NCI-H1048 (cell line): ENCODE data around the gene ANKRD53.
"Not testable (repeated sequence)": the region's sequence is repeated elsewhere in the genome, so short reads cannot be mapped to it uniquely, and the experiment has no call there.

ENCODE experiments used
- DNase-seq: peaks from one replicate; lab custom pipeline; 2025; lab: John Stamatoyannopoulos, UW

The ANKRD53 gene

GRCh38 chr2:70991142-70991541 lies 12.7 kb downstream of the ANKRD53 start:
- DNase-seq: no peak

GRCh38 chr2:70991742-70992141 lies 13.3 kb downstream of the ANKRD53 start:
- DNase-seq: no peak

- no peak for DNase-seq
Observed at GRCh38 chr2:70992945-70993853, 14.8 kb downstream of the ANKRD53 start.

GRCh38 chr2:70994009-70994698 lies 15.7 kb downstream of the ANKRD53 start:
- DNase-seq: no peak

GRCh38 chr2:70994699-70995425 lies 16.4 kb downstream of the ANKRD53 start, which contains the start of gene TEX261:
Gene TEX261 (minus strand): TSS chr2:70994873. CDS start chr2:70994757, 116 bp downstream.
- peak; percentile 66 for DNase-seq

GRCh38 chr2:70995426-70995729 lies 16.9 kb downstream of the ANKRD53 start:
- DNase-seq: no peak

GRCh38 chr2:70998885-70999284 lies 20.5 kb downstream of the ANKRD53 start:
- DNase-seq: not testable (repeated sequence)

- no peak for DNase-seq
Observed at GRCh38 chr2:70999362-70999761, 20.9 kb downstream of the ANKRD53 start.

GRCh38 chr2:70999931-71000330 lies 21.5 kb downstream of the ANKRD53 start:
- DNase-seq: not testable (repeated sequence)

- DNase-seq: peak; percentile 44
Observed at GRCh38 chr2:71000780-71001591, 22.6 kb downstream of the ANKRD53 start.

GRCh38 chr2:71001592-71001927 lies 23.1 kb downstream of the ANKRD53 start:
- DNase-seq: no peak

GRCh38 chr2:71001981-71002570 lies 23.6 kb downstream of the ANKRD53 start:
- DNase-seq: no peak

GRCh38 chr2:71003396-71003795 lies 25.0 kb downstream of the ANKRD53 start:
- no peak for DNase-seq

GRCh38 chr2:71003966-71004755 lies 25.7 kb downstream of the ANKRD53 start:
- DNase-seq: no peak

GRCh38 chr2:71004857-71005256 lies 26.4 kb downstream of the ANKRD53 start:
- DNase-seq: no peak

GRCh38 chr2:71005271-71006202 lies 27.1 kb downstream of the ANKRD53 start:
- DNase-seq: no peak

- no peak for DNase-seq
Observed at GRCh38 chr2:71006323-71006722, 27.9 kb downstream of the ANKRD53 start.

- DNase-seq: no peak
Observed at GRCh38 chr2:71006955-71007799, 28.7 kb downstream of the ANKRD53 start.

- no peak for DNase-seq
Observed at GRCh38 chr2:71008342-71008741, 29.9 kb downstream of the ANKRD53 start.
